Cardiac septum (tissue), 1 donor: ENCODE data around the gene COA4. TPM values are rescaled to one million over a fixed set of nuclear protein-coding genes. Genes with fewer than 3 reads are reported as not detected.

ENCODE experiments used
- DNase-seq: peaks from one replicate; pipeline ENCODE4 v3.0.0-alpha.2; 2020; ENCODE audit warnings: low spot score
- intact Hi-C: fragments of 100-400 bp; cut with DNase I; formaldehyde crosslinking; loops from one replicate; pipeline ENCODE4 v1.14.0; 2022
- total RNA-seq: library from RNA; stranded (reverse); fragmentation: NEBNext Ultra II Directional; extraction: Animal tissue kit (Norgen Biotek cat#: 25700); gene quantifications from one replicate; pipeline ENCODE4 v1.2.1, GENCODE V29; 2021
- donor health status: DM: no; HTN: no; CAD: no.

The COA4 gene
- total RNA-seq, 1 donor from 2014 or later = 52.9 TPM

DNA sequence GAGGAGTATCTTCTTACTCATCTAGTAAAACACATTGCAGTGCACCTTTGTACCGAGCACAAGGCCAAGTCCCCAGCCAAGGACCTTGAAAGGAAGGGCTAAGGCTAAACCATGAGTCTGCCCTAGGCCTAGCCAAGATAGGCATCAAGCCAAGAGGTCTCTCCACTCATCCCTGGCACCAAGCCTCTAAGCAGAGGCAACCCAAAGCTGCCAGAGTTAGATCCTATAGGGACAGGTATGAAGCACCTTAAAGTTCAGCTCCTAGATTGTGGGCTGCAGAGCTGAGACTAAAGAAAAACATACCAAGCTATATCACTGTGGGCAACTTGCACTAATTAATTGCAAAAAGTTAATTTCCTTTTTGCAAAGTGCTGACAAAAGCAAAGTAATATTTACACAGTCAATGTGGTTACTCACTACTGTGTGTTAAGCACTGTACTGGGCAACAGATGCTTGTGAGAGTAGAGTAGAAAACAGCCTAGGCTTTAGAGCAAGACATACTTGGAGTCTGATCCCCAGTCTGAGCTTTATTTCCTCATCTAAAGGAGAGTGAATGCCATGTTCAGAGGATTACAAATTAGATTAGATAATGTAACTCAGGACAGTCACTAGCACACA lies 7.2 kb downstream of the COA4 start:
- intact Hi-C loops = no loop called here
- DNase-seq = no peak

- no peak for DNase-seq
- intact Hi-C loops = no loop called here
These were observed 10.1 kb downstream of the COA4 start for GRCh38 chr11:73866586-73866996.

- intact Hi-C loops = no loop called here
- no peak for DNase-seq
These were observed 10.5 kb downstream of the COA4 start for GRCh38 chr11:73866095-73866579.

DNA sequence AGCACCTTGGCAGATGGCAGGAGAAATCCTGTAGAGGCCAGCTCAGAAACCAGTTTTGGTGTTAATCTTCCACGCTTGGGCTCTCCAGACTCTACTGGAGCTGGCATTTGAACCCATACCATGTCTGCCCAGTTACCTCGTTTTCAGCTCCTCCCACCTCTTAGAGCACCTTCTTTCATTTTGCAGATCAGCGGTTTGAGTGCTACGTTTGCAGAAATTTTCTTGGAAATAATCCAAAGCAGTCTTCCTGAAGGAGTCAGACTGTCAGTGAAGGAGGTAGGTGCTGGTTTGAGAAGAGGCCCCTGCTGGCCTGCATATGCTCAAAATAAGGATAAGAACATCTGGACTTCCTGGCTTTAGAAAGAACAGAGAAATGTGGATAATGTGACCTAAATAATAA lies 13.7 kb downstream of the COA4 start:
- no peak for DNase-seq
- intact Hi-C loops = no loop called here

DNA sequence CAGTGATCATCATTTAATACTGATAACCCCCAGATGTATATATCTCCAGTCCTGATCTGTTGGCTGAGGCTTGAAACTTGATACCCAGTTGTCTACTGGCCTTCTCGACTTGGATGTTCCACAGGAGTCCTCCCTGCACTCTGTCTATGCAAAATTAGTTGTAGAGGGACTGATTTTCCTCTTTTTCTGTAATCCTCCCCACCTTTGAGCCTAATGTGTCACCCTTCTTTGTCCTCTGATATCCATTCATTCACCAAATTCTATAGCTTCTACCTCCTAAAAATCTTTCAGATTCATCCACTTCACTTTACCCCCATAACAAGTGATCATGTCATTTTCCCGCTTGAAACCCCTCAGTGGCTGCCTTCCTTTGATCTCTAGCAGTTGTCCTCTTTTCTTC lies 16.4 kb downstream of the COA4 start:
- no peak for DNase-seq

DNA sequence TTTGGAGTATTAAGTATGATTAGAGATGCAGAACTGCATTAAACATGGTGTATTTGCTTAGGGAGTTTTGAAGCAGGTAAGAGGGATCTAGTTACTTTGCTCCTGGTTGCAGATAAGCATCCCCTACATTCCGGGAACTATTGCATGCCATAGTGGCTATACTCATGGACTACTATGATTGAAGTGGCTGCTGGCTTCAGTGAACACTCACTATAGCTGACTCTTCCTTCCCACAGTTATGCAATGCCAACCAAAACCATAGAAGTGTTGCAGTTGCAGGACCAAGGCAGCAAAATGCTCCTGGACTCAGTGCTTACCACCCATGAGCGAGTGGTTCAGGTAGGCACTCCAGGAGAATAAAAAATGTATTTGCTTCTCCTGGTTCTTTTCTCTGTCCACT lies 17.0 kb downstream of the COA4 start:
- intact Hi-C loops = no loop called here
- DNase-seq = no peak

More for the DNA sequence above, 16.4 kb downstream of the COA4 start:
- intact Hi-C loops = no loop called here

GRCh38 chr11:73856031-73856567 lies 20.5 kb downstream of the COA4 start:
- intact Hi-C loops = no loop called here
- no peak for DNase-seq

- no peak for DNase-seq
- intact Hi-C loops = no loop called here
These were observed 22.0 kb downstream of the COA4 start for GRCh38 chr11:73854680-73855079.

DNA sequence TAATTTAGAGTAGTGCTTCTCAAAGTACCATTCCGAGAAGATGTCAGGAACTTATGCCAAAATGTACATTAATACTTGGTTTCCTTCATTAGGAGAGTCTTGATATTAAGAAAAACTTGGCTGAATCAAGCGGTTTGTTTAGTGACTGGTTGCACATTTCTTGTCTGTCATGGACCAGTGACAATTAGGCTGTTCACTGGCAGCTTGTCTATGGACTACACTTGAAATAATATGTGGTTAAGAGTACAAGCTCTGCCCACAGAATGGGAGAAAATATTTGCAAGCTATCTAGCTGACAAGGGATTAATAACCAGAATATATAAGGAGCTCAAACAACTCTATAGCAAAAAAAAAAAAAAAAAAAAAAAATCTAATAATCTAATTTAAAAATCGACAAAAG lies 24.6 kb downstream of the COA4 start:
- intact Hi-C loops = no loop called here
- DNase-seq = no peak

DNA sequence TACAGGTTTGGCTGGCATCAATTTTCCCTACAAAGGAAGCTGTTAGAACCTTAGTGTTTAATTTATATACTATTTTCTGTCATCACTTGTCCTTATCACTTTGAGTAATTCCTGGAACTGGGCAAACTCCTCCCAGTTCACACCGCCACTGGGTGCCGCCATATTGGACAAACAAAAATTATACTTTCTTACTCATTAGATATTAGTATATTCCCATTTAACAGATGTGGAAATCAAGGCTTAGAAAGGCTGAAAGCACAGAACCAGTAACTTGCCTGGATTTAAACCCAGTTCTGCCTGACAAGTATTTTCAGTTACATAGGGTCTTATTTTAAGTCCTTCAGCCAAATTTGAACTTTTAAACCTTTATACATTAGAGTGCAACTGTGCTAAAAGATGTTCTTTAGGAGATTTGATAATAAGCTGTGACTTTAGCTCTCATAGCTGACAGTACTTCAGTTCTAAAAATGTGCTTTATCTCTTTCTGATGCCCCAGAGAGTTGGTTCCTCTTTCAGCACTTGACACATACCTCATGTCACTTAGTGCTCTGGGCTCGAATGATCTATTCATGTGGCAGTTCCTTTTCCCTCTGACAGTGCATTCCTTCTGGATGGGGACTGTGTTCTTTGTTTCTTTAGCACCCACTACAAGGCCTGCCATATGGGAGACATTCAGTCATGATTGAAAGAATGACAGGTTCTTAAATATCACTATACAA lies 25.4 kb downstream of the COA4 start:
- DNase-seq = no peak
- intact Hi-C loops = no loop called here

- intact Hi-C loops = no loop called here
- DNase-seq = no peak
These were observed 37.6 kb downstream of the COA4 start for GRCh38 chr11:73839123-73839457.

DNA sequence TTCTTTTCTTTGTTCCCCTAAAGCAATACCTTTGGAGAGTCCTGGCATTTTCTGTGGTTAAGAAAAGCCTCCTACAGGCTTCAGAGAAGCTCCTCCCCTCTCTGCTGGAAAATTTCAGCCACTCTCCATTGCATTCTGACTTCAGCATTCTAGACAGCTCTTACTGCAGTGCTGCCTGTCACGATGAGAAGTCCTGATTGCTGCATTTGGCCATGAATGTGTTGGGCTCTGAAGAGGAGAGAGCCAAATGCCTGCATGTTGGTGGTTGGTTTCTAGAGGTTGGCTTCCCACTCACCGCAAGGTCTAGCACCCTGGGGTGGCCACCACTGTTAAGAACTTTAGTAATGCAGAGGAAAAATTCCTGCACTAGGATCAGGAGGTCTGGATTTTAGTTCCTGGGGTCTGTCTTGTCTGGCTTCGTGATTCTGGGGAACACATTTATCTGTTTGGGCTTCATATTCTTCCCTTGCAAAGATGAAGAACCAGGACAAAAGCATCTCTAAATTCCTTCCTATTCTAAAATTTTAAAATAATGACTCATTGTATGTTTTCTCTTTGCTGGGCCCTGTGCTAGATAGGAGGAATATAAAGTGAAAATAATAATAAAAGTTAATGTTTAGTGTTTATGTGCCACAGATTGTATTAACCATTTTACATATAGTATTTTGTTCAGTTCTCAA lies 38.1 kb downstream of the COA4 start:
- intact Hi-C loops = no loop called here
- no peak for DNase-seq

- DNase-seq = no peak
- intact Hi-C loops = no loop called here
These were observed 43.6 kb downstream of the COA4 start for GRCh38 chr11:73833067-73833466.

DNA sequence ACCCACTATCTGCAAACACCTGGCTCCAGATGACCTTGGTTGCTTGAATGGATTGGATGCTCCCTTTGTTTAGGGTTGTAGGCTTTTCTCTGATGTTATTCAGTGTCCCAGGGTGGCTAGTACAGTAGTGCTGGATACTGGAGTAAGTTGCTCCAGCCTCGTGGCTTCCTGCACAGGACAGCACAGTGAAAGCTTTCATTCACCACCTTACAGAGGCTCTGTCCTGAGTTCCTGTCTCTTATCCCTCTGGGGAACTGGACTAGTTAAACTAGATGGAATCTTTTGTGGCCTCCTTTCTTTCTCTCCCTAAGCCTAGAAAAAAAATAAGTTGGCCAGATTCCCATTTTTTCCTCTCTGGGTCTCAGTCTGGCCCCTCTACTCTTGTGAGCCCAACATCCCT lies 46.4 kb downstream of the COA4 start:
- DNase-seq = no peak
- intact Hi-C loops = no loop called here

Other genes with a start within 250 kb of the COA4 start
- 31.2 TPM for gene PLEKHB1, start 230.3 kb downstream of the COA4 start, total RNA-seq
- 135 TPM for gene RAB6A, start 115.8 kb downstream of the COA4 start, total RNA-seq
- 30.8 TPM for gene MRPL48, start 89.0 kb downstream of the COA4 start, total RNA-seq
- gene PAAF1, start 153 bp upstream of the COA4 start, total RNA-seq = 14.9 TPM
- gene DNAJB13, start 74.2 kb upstream of the COA4 start, total RNA-seq = not detected
- gene UCP2, start 106.0 kb upstream of the COA4 start, total RNA-seq = 12.0 TPM
- gene UCP3, start 132.2 kb upstream of the COA4 start, total RNA-seq = 0.54 TPM